ENCODE measurements around the gene TRIL.
A peak's percentile ranks its signal among the peaks of the same experiment; 100 is the strongest.

TRIL gene, protein sequence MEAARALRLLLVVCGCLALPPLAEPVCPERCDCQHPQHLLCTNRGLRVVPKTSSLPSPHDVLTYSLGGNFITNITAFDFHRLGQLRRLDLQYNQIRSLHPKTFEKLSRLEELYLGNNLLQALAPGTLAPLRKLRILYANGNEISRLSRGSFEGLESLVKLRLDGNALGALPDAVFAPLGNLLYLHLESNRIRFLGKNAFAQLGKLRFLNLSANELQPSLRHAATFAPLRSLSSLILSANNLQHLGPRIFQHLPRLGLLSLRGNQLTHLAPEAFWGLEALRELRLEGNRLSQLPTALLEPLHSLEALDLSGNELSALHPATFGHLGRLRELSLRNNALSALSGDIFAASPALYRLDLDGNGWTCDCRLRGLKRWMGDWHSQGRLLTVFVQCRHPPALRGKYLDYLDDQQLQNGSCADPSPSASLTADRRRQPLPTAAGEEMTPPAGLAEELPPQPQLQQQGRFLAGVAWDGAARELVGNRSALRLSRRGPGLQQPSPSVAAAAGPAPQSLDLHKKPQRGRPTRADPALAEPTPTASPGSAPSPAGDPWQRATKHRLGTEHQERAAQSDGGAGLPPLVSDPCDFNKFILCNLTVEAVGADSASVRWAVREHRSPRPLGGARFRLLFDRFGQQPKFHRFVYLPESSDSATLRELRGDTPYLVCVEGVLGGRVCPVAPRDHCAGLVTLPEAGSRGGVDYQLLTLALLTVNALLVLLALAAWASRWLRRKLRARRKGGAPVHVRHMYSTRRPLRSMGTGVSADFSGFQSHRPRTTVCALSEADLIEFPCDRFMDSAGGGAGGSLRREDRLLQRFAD

DNA sequence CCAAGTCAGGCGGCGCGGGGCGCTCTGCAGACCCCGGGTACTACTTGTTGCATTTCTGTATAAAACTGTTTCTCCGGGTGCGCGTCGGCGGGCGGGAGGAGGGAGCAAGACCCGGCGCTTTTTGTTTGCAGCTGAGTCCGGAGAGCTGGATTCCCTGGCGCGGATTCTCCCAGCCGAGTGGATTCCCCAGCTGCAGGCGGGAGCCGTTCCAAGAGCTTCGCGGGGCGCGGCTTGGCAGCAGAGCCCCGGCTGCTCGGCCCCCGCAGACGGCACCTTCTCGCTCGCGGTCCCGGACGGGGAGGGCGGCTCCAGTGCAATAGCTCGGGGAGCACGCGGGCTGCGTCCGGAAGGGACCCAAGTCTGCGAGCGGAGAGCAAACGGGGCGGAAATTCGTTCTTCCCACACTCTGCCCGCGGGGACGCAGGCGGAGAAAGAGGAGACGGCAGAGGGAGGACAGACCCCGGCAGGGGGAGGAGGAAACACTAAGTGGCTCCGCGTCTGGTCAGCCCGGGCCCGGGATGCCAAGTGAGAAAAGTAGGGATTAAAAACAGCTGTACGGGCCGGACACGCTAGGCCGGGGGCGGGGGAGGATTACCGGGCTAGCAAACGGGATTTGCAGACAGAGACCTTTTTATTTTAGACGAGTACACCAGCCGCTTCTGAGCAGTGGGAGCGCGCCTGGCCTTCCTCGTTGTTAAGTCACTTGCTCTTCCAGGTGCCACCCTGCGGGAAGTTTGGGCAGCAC lies at the start of gene TRIL:
Gene TRIL (minus strand): TSS at position 96 of the 745 bp plus-strand sequence. CDS start 284 bp downstream, outside the sequence.
- no peak for TF ChIP-seq Cebpa-rat (IDR thresholded peaks at IDR 0.05)
- Histone ChIP-seq H4K20me1 (no peaks in the 10 kb centered on the region), H3K36me3 (no peaks in the 10 kb centered on the region), H3K9me3 (peaks cover 25% of the 10 kb centered on the region), H3K4me3 (peak within 1 kb of the TSS; percentile 66), H3K4me2 (peak within 1 kb of the TSS; percentile 90), H3K4me1 (peaks cover 57% of the 10 kb centered on the region), H3K27me3 (peaks cover 30% of the 10 kb centered on the region), H3K9ac (peak within 1 kb of the TSS; percentile 43; the same call in 1 of the 2 replicates), H3K27ac (peak within 1 kb of the TSS; percentile 79; the same call in 1 of the 2 replicates)

DNA sequence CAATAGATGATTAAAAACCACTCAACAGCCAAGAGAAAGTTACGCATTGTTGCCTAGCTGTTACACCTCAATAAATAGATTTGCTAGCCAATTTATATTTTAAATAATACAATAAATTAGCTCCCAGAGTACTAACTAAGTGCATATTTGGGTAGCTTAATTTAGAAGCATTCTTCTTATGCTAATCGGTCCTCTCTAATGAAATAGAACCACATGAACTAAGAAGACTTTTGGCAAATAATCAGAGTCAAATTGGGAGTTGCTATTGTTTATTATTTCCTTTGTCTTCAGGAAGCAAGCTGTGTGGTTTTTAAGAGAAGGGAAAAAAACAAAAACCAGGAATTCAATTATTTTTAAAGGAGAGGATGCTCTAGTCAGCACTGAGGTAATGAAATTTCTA lies 49.0 kb upstream of the TRIL start:
- Histone ChIP-seq H4K20me1 (no peaks in the 10 kb centered on the region), H3K9me3 (peaks cover 5% of the 10 kb centered on the region), H3K27me3 (no peaks in the 10 kb centered on the region), H3K9ac (no peak overlapping the region), H3K27ac (no peak overlapping the region), H3K4me1 (no peaks in the 10 kb centered on the region), H3K36me3 (no peaks in the 10 kb centered on the region), H3K4me3 (no peak overlapping the region), H3K4me2 (no peak overlapping the region)
- no peak for TF ChIP-seq Cebpa-rat (IDR thresholded peaks at IDR 0.05)

DNA sequence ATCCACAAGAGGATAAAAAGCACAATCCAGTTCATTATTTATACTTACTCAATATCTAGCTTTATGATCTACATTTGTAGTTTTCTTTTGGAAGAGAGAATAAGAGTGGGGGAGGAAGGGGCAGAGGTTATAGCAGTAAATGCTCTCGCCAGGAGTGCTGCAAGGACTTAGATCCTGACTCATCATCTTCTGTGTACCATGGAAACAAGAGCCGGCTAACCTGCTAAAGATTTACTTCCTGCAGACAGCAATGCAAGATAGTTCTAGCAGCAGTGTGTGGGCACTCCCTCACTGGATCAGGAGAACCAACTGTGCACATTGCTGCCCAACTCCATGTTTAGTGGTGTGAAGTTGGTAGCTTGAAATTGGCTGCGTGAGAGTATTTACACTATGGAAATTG lies 47.7 kb upstream of the TRIL start:
- H3K27me3 ChIP-seq = no peaks in the 10 kb centered on the region
- no peak for TF ChIP-seq Cebpa-rat (IDR thresholded peaks at IDR 0.05)
- H3K9ac ChIP-seq = no peak overlapping the region
- H3K4me3 ChIP-seq = no peak overlapping the region
- peaks cover 5% of the 10 kb centered on the region for H3K9me3 ChIP-seq
- H4K20me1 ChIP-seq = no peaks in the 10 kb centered on the region
- no peak overlapping the region for H3K4me2 ChIP-seq
- no peaks in the 10 kb centered on the region for H3K4me1 ChIP-seq
- no peaks in the 10 kb centered on the region for H3K36me3 ChIP-seq
- H3K27ac ChIP-seq = no peak overlapping the region

DNA sequence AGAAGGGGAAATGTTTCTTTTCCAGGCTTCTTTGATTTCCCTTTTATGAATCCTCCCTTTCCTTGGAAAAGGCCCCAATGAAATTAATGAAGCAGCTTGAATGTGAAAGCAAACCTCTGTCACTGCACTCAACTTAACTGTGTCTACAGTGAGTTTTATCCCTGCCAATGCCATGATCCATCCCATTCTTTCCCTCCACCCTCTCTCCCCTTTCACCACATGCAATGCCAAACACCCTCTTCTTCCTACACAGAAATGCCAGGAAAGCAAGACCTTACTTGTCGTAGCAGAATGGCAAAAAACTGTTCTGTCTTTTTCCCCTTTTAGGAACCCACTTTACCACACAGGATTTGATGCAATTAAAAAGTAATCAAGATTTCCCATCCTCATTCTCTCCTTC lies 47.3 kb upstream of the TRIL start:
- no peaks in the 10 kb centered on the region for H3K36me3 ChIP-seq
- H3K27me3 ChIP-seq = no peaks in the 10 kb centered on the region
- TF ChIP-seq Cebpa-rat (IDR thresholded peaks at IDR 0.05) = no peak
- H3K27ac ChIP-seq = no peak overlapping the region
- no peaks in the 10 kb centered on the region for H3K4me1 ChIP-seq
- peaks cover 5% of the 10 kb centered on the region for H3K9me3 ChIP-seq
- no peak overlapping the region for H3K9ac ChIP-seq
- no peak overlapping the region for H3K4me2 ChIP-seq
- H3K4me3 ChIP-seq = no peak overlapping the region
- no peaks in the 10 kb centered on the region for H4K20me1 ChIP-seq

DNA sequence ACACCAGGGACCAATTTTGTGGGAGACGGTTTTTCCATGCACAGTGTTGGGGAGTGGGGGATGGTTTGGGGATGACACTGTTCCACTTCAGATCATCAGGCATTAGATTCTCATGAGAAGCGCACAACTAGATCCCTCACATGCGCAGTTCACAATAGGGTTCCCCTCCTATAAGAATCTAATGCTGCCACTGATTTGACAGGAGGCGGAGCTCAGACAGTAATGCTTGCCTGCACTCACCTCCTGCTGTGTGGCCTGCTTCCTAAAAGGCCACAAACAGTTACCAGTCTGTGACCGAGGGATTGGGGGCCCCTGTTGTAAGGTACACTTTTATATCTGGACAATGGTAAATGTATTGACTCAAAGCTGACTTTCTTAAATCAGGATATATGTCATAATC lies 45.6 kb upstream of the TRIL start:
- no peak for TF ChIP-seq Cebpa-rat (IDR thresholded peaks at IDR 0.05)
- H3K4me1 ChIP-seq = no peaks in the 10 kb centered on the region
- no peak overlapping the region for H3K4me3 ChIP-seq
- no peak overlapping the region for H3K4me2 ChIP-seq
- H3K27me3 ChIP-seq = no peaks in the 10 kb centered on the region
- no peaks in the 10 kb centered on the region for H3K36me3 ChIP-seq
- peaks cover 5% of the 10 kb centered on the region for H3K9me3 ChIP-seq
- H4K20me1 ChIP-seq = no peaks in the 10 kb centered on the region
- no peak overlapping the region for H3K27ac ChIP-seq
- H3K9ac ChIP-seq = no peak overlapping the region

DNA sequence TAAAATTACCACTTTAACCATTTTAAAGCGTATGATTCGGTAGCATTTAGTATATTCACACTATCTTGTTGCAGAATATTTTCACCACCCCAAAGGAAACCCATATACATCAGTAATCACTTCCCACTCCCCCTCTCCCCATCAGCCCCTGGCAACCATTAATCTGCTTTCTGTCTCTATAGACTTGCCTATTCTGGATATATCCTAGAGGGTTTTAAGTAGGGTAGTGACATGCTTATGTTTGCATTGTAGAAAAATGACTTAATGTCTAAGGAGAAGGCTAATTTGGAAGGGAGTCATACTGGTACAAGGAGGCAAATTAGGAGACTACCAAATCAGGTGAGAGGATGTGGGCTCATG lies 42.6 kb upstream of the TRIL start:
- H3K4me3 ChIP-seq = no peak overlapping the region
- H3K4me1 ChIP-seq = no peaks in the 10 kb centered on the region
- no peaks in the 10 kb centered on the region for H3K36me3 ChIP-seq
- no peak overlapping the region for H3K9ac ChIP-seq
- H3K27ac ChIP-seq = no peak overlapping the region
- no peaks in the 10 kb centered on the region for H3K27me3 ChIP-seq
- TF ChIP-seq Cebpa-rat (IDR thresholded peaks at IDR 0.05) = no peak
- H3K4me2 ChIP-seq = no peak overlapping the region
- H3K9me3 ChIP-seq = no peaks in the 10 kb centered on the region; the same call in 1 of the 2 replicates
- H4K20me1 ChIP-seq = no peaks in the 10 kb centered on the region

DNA sequence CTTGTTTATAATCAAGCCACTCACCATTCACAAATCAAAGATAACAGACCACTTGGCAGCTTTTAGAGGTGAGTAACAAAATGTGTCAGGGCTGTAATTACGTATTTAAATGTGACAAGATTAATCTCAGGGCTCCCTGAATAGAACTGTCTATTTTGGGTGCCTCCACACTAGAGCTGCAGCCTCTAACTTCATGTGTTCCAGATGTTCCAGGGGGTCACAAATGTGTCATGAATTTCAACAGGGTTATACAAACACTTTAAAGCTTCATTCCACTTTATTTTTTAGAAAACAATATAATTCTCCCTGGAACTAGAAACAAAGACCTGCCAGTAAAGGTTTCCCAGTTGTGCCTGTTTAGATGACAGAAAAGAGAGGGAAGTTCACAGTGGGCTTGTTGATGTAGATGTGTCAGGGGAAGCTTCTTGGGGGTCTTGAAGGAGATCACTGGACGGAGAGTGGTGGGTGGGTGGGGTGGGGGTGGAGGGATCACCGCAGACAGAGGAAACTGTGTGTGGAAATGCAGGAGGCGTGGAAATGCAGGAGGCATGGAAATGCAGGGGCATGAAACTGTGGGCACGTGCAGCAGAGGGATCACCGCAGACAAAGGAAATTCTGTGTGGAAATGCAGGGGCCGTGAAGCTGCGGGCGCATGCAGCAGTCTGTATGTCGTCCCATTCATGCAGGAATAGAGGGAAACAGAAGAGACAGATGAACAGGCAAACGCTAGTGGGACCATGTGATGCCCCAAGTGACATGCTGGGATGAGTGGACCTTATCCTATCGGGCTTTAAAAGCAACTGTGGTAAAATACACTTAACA lies 42.0 kb upstream of the TRIL start:
- no peaks in the 10 kb centered on the region for H3K27me3 ChIP-seq
- TF ChIP-seq Cebpa-rat (IDR thresholded peaks at IDR 0.05) = no peak
- no peak overlapping the region for H3K4me2 ChIP-seq
- no peaks in the 10 kb centered on the region for H3K4me1 ChIP-seq
- H4K20me1 ChIP-seq = no peaks in the 10 kb centered on the region
- no peak overlapping the region for H3K4me3 ChIP-seq
- H3K9ac ChIP-seq = no peak overlapping the region
- H3K36me3 ChIP-seq = no peaks in the 10 kb centered on the region
- H3K9me3 ChIP-seq = no peaks in the 10 kb centered on the region
- H3K27ac ChIP-seq = no peak overlapping the region

DNA sequence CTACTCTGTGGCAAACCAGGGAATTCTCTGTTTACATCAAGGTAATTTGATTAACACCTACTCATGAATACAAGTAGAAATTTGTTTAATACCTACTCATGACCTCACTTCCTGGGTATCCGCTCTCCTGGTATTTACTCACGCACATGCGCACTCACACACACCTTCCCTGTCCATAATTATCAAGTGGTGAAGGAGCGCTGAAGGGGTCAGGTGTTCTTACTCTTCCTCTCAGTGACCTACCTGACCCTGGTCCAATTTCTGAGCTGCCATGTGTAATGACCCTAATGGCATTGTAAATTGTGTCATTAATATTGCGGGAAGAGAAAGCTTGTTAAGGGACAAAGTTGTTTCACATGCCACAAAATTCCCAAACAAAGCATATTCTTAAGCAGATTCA lies 41.3 kb upstream of the TRIL start:
- H4K20me1 ChIP-seq = no peaks in the 10 kb centered on the region

DNA sequence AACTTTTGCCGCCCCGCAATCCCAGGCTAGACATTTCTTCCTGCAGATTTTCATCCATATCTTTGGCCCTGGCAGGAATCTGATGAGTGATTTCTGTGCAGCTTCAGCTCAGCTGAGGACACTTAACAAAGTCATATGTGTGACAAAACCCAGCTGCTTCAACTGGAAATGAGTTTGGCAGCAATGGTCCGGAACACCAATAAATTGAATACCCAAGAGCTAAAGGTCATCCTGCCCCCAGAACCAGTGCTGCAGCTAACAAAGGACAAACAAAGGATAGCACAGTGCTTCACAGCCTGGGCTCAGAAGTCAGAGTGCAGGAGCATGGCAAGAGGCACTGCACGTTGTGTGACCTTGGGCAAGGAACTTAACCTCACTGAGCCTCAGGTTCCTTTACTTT lies 40.0 kb upstream of the TRIL start:
- Histone ChIP-seq H3K9me3 (no peaks in the 10 kb centered on the region), H3K4me3 (no peak overlapping the region), H3K27me3 (no peaks in the 10 kb centered on the region), H3K4me1 (no peaks in the 10 kb centered on the region), H4K20me1 (no peaks in the 10 kb centered on the region), H3K27ac (no peak overlapping the region), H3K4me2 (no peak overlapping the region), H3K36me3 (no peaks in the 10 kb centered on the region), H3K9ac (no peak overlapping the region)
- no peak for TF ChIP-seq Cebpa-rat (IDR thresholded peaks at IDR 0.05)

More for the DNA sequence above, 41.3 kb upstream of the TRIL start:
- no peak overlapping the region for H3K4me2 ChIP-seq
- no peak overlapping the region for H3K27ac ChIP-seq
- no peak for TF ChIP-seq Cebpa-rat (IDR thresholded peaks at IDR 0.05)
- H3K27me3 ChIP-seq = no peaks in the 10 kb centered on the region
- H3K36me3 ChIP-seq = no peaks in the 10 kb centered on the region
- H3K9ac ChIP-seq = no peak overlapping the region
- no peak overlapping the region for H3K4me3 ChIP-seq
- no peaks in the 10 kb centered on the region for H3K9me3 ChIP-seq
- no peaks in the 10 kb centered on the region for H3K4me1 ChIP-seq
